CD4-positive, alpha-beta T cell treated with Interferon gamma for 1 hour (primary cell): ENCODE measurements around the gene GPR35.

Experiments used
- DNase-seq: peaks from one replicate; pipeline ENCODE4 v3.0.0-alpha.2; 2020

Gene GPR35, protein sequence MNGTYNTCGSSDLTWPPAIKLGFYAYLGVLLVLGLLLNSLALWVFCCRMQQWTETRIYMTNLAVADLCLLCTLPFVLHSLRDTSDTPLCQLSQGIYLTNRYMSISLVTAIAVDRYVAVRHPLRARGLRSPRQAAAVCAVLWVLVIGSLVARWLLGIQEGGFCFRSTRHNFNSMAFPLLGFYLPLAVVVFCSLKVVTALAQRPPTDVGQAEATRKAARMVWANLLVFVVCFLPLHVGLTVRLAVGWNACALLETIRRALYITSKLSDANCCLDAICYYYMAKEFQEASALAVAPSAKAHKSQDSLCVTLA

DNA sequence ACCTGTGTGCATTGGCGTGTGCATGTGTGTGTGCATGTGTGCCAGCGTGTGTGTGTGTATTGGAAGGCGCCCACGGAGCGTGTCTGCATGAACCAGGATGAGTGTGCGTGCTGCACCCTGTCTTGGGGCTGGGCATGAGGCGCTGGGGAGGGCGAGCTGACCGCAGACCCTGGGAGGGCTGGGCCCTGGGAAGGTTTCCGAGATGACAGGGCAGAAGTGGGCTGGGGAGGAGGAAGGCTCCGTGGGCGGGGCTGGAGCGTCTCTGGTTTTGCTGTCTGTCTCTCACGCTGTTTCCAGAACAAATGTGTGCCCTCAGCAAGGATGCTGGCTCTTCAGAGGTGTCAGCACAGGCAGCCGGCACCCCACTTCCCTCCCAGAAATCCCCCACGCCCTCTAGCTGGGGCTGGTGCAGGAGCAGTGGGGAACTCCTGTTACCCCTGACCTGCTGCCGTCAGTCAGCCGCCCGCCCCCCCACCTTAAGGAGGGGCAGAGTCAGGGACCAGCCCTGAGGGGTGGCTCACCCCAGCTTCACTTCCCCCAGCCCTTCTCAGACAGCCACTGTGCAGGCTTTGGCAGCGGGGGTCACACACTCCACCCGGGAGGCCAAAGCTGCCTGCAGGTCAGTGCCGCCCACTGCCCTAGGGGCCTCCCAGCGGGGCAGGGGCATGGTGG lies at the start of gene GPR35:
TSS of gene GPR35 (plus strand) at position 531 of the 672 bp plus-strand sequence. CDS start 4,473 bp downstream, outside the sequence.
- DNase-seq, result peak; percentile 92

DNA sequence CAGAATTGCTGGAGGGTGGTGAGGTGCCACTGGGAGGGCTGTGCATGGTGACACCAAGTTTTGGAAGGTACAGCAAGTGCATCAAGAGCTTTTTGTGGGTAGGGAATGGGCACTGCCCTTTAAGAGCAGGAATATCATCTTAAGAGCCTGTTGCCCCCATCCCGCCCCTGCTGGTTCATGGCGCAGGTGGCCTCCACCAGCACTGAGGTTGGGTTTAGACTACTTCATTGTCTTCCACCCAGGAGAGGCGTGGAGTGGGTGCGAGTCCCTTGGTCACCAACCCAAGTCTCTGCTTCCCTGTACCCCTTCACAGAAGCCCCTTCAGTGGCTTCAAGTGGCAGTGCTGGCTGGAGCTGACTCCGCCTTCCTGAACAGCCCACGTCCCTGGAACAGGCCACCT lies 49.2 kb upstream of the GPR35 start:
- no peak for DNase-seq

DNA sequence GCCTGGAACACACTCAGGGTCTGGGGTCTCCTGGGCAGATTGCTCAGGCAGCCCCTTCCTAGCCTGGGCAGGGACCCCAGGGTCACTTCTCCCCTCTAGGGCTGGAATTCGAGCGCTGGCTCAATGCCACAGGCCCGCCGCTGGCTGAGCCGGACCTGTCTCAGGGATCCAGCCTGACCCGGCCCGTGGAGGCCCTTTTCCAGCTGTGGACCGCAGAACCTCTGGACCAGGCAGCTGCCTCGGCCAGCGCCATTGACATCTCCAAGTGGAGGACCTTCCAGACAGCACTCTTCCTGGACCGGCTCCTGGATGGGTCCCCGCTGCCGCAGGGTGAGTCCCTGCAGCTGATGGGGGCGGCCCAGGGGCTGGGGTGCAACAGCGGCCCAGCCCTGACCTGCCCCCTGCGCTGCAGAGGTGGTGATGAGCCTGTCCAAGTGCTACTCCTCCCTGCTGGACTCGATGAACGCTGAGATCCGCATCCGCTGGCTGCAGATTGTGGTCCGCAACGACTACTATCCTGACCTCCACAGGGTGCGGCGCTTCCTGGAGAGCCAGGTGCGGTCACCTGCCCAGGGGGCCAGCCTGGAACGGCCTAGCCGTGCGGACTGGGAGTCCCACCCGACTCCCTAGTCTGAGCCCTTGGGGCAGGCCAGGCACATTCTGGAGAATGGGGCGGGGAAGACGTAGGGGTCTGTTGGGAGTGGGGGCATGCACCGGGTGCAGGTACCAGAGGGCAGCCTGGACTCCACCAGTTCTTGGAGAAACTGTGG lies 48.7 kb upstream of the GPR35 start:
- DNase-seq, result no peak

DNA sequence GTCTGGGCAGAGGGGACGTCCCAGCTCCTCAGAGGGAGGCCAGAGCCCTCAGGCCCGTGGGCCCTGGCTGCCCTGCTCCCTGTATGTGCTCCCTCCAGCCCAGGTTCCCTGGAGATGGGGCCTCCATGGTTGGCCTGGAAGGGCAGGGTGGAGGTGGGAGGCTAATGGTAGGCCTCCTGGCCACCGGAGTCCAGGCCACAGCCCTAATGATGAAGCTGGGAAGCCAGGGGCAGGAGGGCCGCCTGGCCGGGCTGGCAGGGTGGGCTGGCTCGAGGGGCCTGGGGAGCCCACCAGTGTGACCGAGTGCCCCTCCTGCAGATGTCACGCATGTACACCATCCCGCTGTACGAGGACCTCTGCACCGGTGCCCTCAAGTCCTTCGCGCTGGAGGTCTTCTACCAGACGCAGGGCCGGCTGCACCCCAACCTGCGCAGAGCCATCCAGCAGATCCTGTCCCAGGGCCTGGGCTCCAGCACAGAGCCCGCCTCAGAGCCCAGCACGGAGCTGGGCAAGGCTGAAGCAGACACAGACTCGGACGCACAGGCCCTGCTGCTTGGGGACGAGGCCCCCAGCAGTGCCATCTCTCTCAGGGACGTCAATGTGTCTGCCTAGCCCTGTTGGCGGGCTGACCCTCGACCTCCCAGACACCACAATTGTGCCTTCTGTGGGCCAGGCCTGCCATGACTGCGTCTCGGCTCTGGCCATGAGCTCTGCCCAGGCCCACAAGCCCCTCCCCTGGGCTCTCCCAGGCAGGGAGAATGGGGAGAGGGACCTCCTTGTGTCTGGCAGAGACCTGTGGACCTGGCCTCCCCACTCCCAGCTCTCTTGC lies 47.8 kb upstream of the GPR35 start:
- DNase-seq, result no peak

DNA sequence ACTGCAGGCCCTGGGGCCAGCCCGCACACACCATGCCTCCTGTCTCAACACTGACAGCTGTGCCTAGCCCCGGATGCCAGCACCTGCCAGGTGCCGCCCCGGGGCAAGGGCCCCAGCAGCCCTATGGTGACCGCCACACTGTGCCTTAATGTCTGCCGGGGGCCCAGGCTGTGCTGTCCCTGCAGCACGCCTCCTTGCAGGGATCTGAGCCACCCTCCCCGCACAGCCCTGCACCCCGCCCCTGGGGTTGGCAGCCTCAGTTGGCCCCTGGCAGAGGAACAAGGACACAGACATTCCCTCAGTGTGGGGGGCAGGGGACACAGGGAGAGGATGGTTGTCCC lies 47.2 kb upstream of the GPR35 start:
- DNase-seq, result no peak

DNA sequence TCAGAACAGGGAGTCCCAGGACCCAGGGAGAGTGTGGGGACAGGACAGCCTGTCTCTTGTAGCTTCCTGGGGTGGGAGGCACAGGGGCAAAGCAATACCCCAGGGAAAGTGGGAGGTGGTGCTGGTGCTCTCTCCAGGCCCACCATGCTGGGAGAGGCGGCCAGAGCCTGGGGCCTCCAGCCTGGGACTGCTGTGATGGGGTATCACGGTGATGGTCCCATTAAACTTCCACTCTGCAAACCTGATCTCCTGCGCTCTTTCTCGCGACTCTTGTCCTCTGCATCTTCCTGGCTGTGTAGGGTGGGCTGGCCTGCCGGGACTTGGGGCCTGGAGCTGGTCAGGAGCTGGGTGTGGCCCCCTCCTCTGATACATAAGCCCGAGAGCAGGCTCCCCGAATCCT lies 46.8 kb upstream of the GPR35 start:
- no peak for DNase-seq

DNA sequence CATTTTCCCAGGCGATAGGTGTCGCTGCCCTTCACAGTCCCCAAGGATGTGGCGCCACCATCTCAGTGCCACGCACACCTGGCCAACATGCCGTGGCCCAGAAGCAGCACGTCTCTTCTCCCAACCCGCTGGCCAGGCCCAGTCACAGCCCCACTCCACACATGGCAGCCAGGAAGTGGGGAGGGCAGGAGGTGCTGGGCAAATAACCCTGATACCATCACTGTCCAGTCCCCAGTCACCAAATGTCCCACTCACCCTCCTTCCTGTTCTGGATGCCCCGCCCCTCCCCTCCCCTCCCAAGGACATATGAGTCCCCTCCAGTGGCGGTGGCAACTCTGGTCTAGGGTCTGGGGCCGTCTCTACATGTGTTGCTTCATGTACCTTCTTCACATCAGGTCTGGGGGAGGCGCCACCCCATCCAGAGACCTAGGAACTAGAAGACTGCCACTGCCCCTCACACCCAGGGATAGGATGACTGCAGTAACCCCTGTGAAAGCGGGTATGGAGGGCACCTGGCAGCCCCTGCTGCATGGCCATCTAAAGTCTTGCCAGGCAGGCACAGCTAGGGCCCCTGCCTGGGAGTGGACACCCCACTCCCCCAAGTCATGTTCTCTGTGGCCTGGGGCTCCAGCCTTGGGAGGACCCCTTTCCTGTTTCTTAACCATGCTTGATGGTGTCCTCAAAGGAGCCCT lies 46.1 kb upstream of the GPR35 start:
- no peak for DNase-seq

DNA sequence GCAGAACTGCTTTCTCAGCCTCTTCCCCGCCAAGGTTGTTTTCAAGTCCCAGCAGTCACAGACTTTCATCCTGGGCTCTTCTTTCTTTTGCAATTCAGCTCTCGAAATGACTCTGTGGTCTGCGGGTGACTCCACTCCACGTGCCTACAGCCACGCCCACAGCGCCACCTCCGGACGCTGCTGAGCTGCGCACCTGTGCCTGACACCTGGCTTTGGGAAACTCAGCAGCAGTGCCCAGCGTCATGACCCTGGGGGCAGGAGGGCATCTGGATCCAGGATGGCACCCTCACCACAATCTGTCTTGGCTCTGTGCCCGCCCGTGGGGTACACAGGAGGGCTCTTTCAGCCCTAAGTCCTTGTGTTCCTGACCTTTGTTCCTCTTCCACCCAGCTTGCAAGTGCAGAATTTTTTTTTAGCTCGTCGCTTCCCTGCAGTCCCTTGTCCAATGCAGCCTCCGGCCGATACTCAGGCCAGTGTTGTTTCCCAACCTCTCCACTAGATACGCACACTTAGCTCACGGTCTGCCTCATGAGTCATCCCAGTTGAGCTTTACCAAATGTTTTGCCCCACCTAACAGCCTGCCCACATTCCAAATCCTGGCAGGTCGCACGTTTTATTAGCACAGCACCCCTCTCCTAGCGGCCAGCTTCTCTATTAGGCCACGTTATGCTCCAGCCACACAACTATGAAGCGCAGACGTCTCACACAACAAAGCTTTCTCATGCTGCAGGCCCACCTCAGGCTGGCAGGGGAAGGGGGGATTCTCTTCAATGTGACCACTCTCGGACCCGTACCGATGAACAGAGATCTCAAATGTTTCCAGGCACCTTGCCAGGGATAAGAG lies 45.3 kb upstream of the GPR35 start:
- peak; percentile 70 for DNase-seq

DNA sequence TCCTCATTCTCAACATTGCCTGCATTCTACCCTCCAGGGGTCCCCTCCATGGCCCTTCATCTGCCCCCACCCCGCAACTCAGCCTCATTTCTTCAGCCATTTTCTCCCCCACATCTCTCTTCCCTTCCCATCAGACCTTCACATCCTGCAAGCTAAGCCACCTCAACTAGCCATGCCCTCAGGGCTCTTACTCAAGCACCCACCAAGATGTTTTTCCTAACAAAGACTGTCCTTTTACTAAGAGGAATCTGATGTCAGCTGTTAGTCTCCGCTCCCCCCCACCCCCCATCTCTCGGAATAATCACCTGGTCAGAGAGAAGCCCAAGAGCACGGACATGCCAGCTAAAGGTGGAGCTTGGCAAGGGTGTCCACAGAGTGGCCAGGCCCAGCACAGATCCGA lies 43.5 kb upstream of the GPR35 start:
- no peak for DNase-seq

DNA sequence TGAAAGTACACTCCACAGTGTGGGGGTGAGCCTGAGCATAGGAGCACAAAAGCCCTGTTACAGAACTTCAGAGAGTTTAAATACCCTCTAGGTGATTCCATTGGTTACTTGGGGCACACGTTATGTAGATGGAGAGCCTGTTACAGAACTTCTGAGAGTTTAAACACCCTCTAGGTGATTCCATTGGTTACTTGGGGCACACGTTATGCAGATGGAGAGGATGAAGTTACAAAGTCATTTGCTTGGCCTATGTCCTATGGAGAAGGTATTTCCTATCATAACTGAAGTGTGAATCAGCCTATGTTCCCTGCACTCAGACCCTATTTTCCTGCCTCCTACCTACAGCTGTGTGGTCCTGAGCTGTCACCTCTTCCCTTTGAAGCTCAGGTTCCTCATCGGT lies 42.5 kb upstream of the GPR35 start:
- DNase-seq, result no peak

DNA sequence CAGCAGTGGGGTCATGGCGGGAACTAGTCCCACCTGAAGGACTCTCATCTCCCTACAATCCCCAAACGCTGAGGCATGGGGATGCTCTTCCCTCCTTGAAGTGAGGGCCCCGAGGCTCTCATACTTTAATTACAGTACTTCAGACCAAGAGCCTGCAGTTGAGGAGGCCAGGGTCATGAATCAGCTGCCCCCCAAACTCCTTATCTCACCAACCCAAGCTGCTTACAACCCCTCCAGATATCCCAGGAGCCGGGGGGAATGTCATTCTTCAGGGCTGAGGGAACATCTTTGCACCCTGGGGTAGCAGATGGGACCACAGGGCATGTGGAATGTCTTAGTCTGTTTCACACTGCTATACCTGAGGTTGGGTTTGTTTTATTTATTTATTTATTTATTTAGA lies 41.5 kb upstream of the GPR35 start:
- no peak for DNase-seq

DNA sequence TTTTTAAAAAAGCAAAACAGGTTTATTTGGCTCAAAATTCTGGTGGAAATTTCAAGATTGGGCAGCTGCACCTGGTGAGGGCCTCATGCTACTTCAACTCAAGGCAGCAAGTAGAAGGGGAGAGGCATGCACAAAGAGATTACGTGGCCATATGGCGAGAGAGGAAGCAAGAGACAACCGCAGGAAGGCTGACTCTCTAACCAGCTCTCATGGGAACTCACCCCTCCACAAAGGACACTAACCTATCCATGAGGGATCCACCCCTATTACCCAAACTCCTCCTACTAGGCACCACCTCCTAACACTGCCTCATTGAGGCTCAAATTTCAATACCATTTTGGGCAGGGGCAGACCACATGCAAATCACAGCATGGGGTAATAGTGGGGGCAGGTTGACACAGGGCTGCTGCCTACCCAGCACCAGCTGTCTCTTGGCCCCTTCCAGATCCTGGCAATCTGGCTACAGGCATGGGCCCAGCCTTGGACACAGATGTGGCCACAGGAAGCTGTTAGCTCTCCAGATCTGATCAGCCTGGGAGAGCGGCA lies 40.7 kb upstream of the GPR35 start:
- DNase-seq, result peak; percentile 58

DNA sequence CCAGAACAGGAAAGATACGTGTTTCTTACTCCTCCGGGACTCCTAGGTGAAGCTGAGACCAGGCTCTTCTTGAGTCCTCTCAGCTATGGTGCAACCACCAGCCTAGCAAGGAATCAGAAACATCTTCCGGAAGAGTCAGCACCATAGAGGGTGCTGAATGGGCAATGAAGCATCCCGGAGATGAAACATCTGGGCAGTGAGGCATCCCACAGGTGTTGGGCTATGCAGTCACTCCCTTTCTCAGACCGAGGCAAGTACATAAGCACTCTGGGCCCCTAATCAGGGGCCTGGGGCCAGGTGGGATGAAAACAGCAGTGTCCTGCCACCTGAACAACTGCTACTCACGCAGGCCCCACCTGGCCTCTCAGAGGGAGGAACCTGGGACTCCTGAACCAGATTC lies 40.2 kb upstream of the GPR35 start:
- DNase-seq, result no peak

DNA sequence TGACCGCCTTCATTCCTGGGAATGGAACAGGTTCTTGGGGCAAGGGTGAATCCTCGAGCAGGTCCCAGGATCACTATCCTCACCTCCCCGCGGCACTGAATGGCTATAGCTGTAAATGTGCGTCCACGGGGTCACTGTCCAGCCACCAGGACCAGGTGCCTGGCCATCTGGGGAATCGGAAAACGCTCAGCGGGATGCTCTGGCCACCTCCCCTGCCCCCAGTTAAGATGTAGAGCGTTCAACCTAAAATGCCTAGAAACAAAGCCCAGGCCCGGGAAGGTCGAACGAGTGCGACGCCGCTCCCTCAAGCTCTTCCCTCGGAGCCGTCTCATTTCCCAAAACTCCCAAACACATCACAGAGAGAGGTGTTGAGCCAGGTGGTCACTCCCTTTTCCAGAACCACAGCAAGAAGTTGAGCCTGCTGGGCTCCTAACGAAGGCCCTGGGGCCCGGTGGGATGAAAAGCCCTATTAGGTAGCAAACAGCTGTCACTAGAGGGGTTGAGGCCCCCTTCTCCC lies 39.5 kb upstream of the GPR35 start:
- DNase-seq, result no peak

DNA sequence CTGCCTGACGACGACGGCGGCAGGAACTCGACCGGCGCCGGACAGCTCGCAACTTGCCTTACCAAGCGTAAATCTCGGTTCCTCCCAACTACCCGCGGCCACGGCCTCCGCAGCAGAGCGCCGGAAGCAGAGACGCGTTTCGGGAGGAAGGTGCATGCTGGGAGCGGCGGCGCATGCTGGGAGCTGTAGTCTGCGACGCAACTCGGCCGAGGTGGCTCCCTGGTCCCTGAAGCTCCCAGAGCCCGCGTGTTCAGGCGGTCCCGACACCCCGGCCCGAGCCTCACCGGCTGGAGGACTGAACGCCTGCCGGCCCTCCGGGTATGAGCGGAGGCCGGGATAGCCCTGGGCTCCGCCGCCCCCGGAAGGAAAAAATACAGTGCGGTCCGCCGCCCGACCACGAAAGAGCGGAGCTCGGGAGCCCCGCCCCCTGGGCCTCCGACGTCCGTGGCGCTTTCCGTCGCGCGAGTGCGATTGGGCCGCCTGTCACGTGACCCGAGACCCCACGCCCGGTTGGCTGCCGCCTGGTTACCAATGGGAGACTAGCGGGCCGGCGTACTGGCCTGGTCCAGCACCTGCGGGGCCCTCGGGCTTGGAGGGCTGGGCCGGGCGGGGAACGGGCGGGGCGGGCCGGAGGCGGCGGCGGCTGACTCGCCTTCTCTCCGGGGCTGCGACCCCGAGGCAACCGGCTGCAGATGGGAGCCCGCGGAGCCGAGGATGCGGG lies 38.9 kb upstream of the GPR35 start, which contains the start of gene CAPN10:
TSS of gene CAPN10 (plus strand) at position 537 of the 721 bp plus-strand sequence. CDS start at position 715, 178 bp downstream.
- peak; percentile 94 for DNase-seq

DNA sequence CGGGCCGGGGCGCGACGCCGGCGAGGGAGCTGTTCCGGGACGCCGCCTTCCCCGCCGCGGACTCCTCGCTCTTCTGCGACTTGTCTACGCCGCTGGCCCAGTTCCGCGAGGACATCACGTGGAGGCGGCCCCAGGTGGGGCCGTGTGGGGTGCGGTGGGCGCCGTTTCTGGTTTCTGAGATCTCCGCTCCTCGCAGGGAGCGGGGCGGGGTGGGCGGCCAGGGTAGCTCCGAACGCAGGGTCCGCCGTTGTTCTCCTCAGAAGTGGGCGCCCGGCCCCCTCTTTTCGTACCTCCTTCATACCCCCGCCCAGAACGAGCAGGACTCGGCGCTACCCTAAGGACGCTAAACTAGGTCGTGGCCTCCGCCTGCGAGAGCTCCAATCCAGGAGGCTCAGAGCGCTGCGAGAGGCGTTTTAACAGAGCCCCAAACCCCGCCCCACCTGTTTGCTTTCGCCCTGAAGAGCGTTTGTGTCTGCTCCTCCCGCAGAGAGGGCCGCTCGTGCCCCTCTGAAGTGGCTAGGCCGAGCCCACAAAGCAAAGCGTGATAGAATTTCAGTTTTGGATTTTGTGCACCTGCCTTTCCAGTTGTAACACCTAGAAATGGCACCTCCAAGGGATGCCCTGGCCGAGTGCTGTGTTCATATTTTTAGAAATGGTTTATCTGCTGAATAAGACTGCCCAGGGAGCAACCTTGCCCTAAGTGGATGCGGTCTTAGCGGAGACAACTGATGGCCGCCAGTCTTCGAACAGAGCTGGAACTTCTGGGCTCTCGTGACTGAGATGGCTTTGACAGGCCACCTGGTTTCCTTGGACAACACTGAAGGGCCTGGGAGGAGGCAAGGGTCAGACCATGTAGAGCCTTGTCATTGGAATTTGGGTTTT lies 38.1 kb upstream of the GPR35 start:
- DNase-seq, result peak; percentile 42

DNA sequence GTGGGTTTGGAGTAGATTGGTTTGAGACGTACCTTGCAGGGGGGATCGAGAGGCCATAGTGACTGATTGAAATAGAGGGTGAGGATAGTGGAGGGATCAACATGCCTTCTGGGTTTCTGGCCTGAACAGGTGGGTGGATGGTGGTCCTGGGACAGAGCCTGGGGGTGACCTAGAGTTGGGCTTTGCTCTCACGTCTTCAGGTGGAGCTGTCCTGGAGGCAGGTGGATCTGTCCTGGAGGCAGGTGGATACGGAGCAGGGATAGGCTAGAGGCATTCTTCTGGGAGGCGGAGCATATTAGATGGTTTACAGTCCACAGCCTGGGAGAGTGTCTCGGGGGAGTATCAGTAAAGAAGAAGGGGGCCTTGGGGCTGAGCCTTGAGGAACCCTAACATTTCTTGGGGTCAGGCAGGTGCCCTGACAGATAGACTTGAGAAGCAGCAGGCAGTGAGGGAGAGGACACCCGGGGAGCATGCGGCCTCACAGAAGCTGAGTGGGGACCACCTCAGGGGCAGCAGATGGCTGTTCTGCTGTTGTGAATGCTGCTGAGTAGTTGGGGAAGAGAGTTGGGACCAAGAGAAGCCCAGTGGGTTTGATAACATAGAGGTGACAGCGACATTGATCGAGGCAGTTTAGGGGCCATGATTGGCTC lies 37.1 kb upstream of the GPR35 start:
- DNase-seq, result no peak

DNA sequence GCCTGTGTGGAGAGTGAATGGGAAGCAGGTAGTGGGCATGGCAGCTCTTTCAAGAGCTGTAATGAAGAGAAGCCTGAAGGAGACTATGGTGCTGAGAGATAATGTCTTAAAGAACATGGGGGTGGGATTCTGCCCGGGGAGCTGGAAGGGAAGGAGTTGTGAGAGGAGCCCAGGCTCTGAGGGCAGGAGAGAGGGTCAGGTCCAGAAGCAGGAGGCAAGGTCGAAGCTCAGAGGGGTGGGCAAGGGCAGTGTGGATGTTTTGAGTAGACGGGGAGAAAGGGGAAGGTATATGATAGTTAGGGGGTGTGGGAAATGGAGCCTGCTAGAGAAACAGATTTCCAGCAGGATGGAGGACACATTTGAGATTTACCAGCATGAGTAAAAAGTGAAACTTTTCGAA lies 36.6 kb upstream of the GPR35 start:
- no peak for DNase-seq

DNA sequence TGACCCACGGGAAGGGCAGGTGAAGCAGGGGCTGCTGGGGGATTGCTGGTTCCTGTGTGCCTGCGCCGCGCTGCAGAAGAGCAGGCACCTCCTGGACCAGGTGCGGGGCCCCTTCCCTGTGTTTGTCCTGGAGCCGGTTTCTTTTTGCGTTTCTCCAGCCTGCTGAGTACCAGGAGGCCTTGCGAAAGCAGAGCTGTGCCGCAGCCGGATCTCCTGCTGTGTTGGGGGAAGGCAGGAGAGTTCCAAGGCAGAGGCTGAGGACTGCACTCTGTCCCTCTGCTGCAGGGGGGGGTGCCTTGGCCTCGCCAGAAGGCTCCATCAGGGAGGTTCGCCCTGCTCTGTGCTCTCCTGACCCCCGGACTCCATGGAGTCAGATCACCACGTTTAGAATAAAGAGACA lies 35.9 kb upstream of the GPR35 start:
- DNase-seq, result no peak
